ENCODE results near the gene KRTAP9-1. TPM values are rescaled to one million over a fixed set of nuclear protein-coding genes. Genes with fewer than 3 reads are reported as not detected.

Gene KRTAP9-1
- total and polyA plus RNA-seq, 8 donors, result not detected

GRCh38 chr17:41178341-41178740, 11.3 kb upstream of the KRTAP9-1 start:
- TF ChIP-seq EP300 (IDR thresholded peaks at IDR 0.05) (no peak), POLR2AphosphoS5 (IDR thresholded peaks at IDR 0.05) (no peak), CTCF (IDR thresholded peaks at IDR 0.05) (no peak), POLR2A (IDR thresholded peaks at IDR 0.05) (no peak)
- 89 to 98% (median 96%) methylated on average over 3 of the region's 3 CpGs for WGBS, 5 donors
- Histone ChIP-seq H3K9me3 (no peaks in the 10 kb centered on the region), H3K27ac (no peak overlapping the region), H3K4me3 (no peak overlapping the region), H3K27me3 (peaks cover 0 to 12% (median 0%) of the 10 kb centered on the region in 3 donors), H3K36me3 (no peaks in the 10 kb centered on the region), H3K4me1 (no peaks in the 10 kb centered on the region)
- DNase-seq, result no peak
- intact Hi-C loops (cut with DNase I; ENCODE audit: low total_unique reads), result no loop called here

GRCh38 chr17:41178843-41179616, 10.7 kb upstream of the KRTAP9-1 start:
- WGBS, 5 donors, result 83 to 94% (median 89%) methylated on average over 1 of the region's 1 CpG
- Histone ChIP-seq H3K9me3 (no peaks in the 10 kb centered on the region), H3K4me1 (no peaks in the 10 kb centered on the region), H3K36me3 (no peaks in the 10 kb centered on the region), H3K27ac (no peak overlapping the region), H3K27me3 (peaks cover 0 to 12% (median 0%) of the 10 kb centered on the region in 3 donors), H3K4me3 (no peak overlapping the region)
- intact Hi-C loops (cut with DNase I; ENCODE audit: low total_unique reads), result no loop called here
- no peak for DNase-seq
- no peak for TF ChIP-seq POLR2A (IDR thresholded peaks at IDR 0.05)
- no peak for TF ChIP-seq POLR2AphosphoS5 (IDR thresholded peaks at IDR 0.05)
- TF ChIP-seq CTCF (IDR thresholded peaks at IDR 0.05), result no peak
- no peak for TF ChIP-seq EP300 (IDR thresholded peaks at IDR 0.05)

- TF ChIP-seq CTCF (IDR thresholded peaks at IDR 0.05) (no peak), EP300 (IDR thresholded peaks at IDR 0.05) (no peak), POLR2A (IDR thresholded peaks at IDR 0.05) (no peak), POLR2AphosphoS5 (IDR thresholded peaks at IDR 0.05) (no peak)
- no peak within 1 kb of the TSS for H3K4me3 ChIP-seq
- H3K36me3 ChIP-seq, result no peaks in the 10 kb centered on the region
- no peak for DNase-seq
- H3K27ac ChIP-seq, result no peak within 1 kb of the TSS
- H3K4me1 ChIP-seq, result no peaks in the 10 kb centered on the region
- 47 to 64% (median 62%) methylated on average over 6 to 9 of the region's 9 CpGs for WGBS, 5 donors
- no peaks in the 10 kb centered on the region for H3K9me3 ChIP-seq
- intact Hi-C loops (cut with DNase I; ENCODE audit: low total_unique reads), result no loop called here
- peaks cover 0 to 16% (median 9%) of the 10 kb centered on the region in 3 donors for H3K27me3 ChIP-seq
Observed at GRCh38 chr17:41184480-41184961, 5.2 kb upstream of the KRTAP9-1 start, which contains the start of gene KRTAP4-1. KRTAP4-1 (minus strand) TSS chr17:41184911; CDS start chr17:41184854, 57 bp downstream.

- WGBS, 5 donors, result 39 to 58% (median 50%) methylated on average over 1 of the region's 1 CpG
- Histone ChIP-seq H3K9me3 (no peaks in the 10 kb centered on the region), H3K36me3 (no peaks in the 10 kb centered on the region), H3K4me1 (no peaks in the 10 kb centered on the region), H3K27me3 (peaks cover 0 to 20% (median 12%) of the 10 kb centered on the region in 3 donors), H3K27ac (no peak overlapping the region), H3K4me3 (no peak overlapping the region)
- TF ChIP-seq POLR2AphosphoS5 (IDR thresholded peaks at IDR 0.05), result no peak
- no peak for TF ChIP-seq POLR2A (IDR thresholded peaks at IDR 0.05)
- intact Hi-C loops (cut with DNase I; ENCODE audit: low total_unique reads), result no loop called here
- DNase-seq, result no peak
Observed at GRCh38 chr17:41185001-41185400, 4.7 kb upstream of the KRTAP9-1 start.

- intact Hi-C loops (cut with DNase I; ENCODE audit: low total_unique reads), result no loop called here
- TF ChIP-seq CTCF (IDR thresholded peaks at IDR 0.05), result no peak
- no peak for TF ChIP-seq EP300 (IDR thresholded peaks at IDR 0.05)
- TF ChIP-seq POLR2AphosphoS5 (IDR thresholded peaks at IDR 0.05), result no peak
- TF ChIP-seq POLR2A (IDR thresholded peaks at IDR 0.05), result no peak
- Histone ChIP-seq H3K9me3 (no peaks in the 10 kb centered on the region), H3K4me1 (no peaks in the 10 kb centered on the region), H3K27me3 (peaks cover 0 to 25% (median 17%) of the 10 kb centered on the region in 3 donors), H3K4me3 (no peak overlapping the region), H3K27ac (no peak overlapping the region), H3K36me3 (no peaks in the 10 kb centered on the region)
- DNase-seq, result no peak
- 67 to 96% (median 84%) methylated on average over 2 of the region's 2 CpGs for WGBS, 5 donors
Observed at GRCh38 chr17:41186872-41187271, 2.8 kb upstream of the KRTAP9-1 start.

Measured in stomach (tissue), 9 donors.